GM19468 (cell line): ENCODE data around the gene NAB1.

Source experiments
- ATAC-seq: cut with Tn5 transposase; IDR thresholded peaks from one replicate; pipeline ENCODE4 v1.9.1; 2021; ENCODE audit warnings: mild to moderate bottlenecking, moderate library complexity, moderate number of reproducible peaks; ENCODE audit not compliant: unreplicated experiment; ENCODE audit errors: extremely low read depth

The NAB1 gene

GRCh38 chr2:190636361-190636760 is 12.5 kb upstream of the NAB1 start:
- no peak for ATAC-seq

DNA sequence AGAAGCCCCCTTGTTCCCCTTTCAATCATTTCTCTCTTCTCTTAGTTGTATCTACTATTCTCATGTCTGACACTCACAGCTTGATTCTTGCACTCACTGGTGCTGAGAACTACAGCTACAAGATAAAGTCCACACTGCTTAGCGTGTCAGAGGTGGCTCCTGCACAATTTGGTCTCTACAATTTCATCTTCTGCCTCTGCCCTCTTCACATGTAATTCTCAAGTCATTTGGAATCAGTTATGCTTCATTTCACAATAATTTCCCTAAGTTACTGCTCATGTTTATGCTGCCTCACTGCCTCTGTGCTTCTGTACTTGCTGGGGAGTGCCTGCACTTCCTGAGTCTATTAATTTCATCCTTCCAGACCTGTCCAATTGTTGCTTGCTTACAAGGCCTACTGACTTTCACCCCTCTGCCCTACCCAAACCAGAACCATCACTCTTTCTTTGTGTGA is 11.6 kb upstream of the NAB1 start:
- ATAC-seq, result no peak

- no peak for ATAC-seq
Measured at GRCh38 chr2:190637903-190638618, 10.8 kb upstream of the NAB1 start.

DNA sequence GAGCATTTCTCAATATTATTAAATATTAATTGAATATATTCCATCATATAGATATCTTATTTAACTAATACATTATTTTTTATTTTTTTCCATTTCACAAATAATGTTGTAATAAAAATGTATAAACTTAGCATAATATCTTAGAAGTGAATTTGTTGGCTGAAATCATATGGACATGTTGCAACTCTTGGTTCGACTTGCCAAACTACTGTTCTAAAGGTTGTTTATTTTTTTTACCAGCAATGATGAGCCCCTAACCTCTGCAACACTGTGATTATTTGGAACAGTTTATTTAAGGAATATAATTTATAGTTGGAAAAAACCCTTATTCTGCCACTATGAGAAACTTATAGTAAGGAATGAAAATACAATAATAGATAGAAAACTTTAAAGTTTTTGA is 8.8 kb upstream of the NAB1 start:
- no peak for ATAC-seq

- ATAC-seq, result no peak
Measured at GRCh38 chr2:190641469-190641868, 7.4 kb upstream of the NAB1 start.

- ATAC-seq, result no peak
Measured at GRCh38 chr2:190646780-190647522, 1.9 kb upstream of the NAB1 start.

- peak; percentile 64 for ATAC-seq
Measured at GRCh38 chr2:190648289-190649034, 421 bp upstream of the NAB1 start.

- ATAC-seq, result no peak
Measured at GRCh38 chr2:190649798-190650390, 1.0 kb downstream of the NAB1 start.

DNA sequence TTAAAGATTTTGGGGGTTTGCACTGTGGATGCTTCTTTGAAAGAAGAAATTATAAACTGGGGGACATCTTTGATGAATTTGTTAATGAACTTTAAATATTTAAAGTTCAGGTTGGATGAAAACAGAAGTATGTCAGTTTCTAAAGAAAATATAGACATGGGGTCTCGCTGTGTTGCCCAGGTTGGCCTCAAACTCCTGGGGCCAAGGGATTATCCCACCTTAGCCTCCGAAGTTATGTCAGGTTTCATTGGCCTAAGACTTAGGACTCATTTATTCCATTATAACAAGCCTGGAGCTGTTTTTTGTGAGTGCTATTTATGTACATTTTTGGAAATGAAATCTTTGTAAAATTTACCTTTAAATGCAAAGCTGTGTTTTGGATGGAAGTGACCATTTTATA is 2.5 kb downstream of the NAB1 start:
- ATAC-seq, result no peak

- ATAC-seq, result no peak
Measured at GRCh38 chr2:190653231-190653630, 4.3 kb downstream of the NAB1 start.

GRCh38 chr2:190653931-190654330 is 5.0 kb downstream of the NAB1 start:
- ATAC-seq, result no peak

DNA sequence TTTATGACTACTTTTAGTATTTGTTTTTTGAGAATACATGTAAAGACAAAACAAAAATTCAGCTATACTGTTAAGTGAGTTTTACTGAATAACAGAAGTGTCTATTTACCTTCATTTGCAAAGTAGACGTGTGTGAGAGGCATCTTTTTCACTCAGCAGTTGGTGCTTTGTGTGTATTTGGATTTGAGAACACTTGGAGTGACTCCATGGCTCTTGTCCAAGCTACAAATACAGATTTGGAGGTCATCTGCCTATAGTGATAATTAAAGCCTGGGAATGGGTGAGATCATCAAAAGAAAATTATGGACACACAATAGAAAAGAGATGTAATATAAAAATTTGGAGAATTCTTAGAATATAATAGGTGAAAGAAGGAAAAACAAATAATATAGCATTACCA is 6.2 kb downstream of the NAB1 start:
- no peak for ATAC-seq

- ATAC-seq, result no peak
Measured at GRCh38 chr2:190655570-190655969, 6.7 kb downstream of the NAB1 start.

DNA sequence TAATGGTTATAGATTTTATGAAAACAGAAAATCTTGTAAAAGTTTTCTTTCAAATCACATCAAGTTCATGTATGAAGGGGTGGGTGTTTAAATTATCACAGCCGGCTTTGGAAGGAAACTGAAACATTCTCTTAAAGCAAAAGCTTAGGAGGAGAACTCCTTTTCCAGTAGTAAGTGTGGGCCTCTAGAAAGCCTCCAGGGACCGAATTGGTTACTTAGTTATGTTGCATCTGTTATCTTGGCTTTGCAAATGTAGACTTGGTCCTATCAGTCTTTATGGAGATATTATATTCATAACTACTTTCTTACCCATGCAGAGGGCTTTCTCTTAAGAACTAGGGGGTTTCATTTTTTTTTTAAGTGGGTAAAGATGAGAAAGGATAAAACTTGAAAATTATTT is 7.4 kb downstream of the NAB1 start:
- no peak for ATAC-seq

- no peak for ATAC-seq
Measured at GRCh38 chr2:190657474-190658255, 8.8 kb downstream of the NAB1 start.

GRCh38 chr2:190659553-190659952 is 10.7 kb downstream of the NAB1 start:
- ATAC-seq, result no peak

DNA sequence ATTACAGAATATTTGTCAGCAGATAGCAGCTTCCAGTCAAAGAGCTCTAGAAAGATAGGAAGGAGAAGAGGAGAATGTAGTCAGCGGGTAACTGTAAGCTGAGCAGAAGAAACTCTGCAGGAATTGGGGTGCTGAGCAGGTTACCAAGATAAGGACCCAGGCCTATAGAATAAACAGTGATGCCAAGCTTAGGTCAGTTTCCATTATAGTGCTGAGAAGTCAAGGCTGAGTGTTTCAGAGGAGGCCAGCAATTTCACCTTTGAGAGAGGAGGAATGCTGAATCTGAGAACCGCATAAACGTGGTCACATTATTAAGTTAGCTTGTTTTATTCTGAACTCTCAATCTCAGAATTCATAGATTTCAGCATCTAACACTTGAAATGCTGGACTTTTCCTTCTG is 13.9 kb downstream of the NAB1 start:
- ATAC-seq, result no peak

DNA sequence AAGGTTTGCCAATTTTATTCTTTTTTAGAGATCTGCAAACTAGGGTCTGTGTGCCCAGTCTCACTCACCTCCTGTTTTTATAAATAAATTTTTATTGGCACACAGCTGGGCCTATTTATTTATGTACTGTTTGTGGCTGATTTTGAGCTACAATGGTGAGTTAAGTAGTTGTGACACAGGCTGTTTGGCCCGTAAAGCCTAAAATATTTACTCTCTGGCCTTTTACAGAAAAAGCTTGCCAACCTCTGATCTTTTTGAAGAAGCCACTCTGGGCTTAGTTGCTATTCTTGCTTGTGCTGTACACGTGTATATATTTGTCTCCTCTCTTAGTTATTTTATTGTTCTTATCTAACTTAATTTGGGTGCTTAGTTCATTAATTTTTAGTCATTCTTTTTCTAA is 14.5 kb downstream of the NAB1 start:
- ATAC-seq, result no peak

DNA sequence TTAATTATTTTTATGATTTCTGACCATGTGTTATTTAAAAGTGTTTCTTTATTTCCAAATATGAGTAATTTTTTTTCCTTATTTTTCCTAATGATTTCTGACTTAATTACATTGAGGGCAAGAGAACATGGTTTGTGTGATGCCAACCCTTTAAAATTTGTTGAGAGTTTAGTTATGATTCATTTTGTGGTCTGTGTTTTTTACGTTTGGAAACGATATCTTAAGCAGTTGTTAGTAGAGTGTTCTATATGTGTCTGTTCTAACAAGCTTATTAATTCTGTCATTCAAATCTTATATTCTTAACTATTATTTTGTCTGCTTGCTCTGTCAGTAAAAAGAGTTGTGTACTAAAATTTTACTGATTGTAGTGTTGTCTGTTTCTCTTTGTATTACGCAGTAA is 15.0 kb downstream of the NAB1 start:
- no peak for ATAC-seq

DNA sequence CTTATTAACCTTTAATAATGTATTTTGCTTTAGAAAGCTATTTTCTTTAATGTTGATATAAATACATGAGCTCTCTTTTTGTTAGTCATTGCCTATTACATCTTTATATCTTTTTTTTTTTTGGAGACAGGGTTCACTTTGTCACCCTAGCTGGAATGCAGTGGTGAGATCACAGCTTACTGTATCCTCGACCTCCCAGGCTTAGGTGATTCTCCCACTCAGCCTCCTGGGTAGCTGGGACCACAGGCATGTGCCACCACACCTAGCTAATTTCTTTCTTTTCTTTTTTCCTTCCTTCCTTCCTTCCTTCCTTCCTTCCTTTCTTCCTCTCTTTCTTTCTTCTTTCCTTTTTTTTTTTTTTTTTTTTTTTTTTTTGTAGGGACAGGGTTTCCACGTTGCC is 15.4 kb downstream of the NAB1 start:
- no peak for ATAC-seq
